NT2/D1 (cell line): ENCODE measurements around the gene KCND3.

Experiments
- SUZ12 ChIP-seq: IDR thresholded peaks from 2 replicates; pipeline ENCODE4 v1.6.1; 2011; ENCODE audit not compliant: insufficient read length, insufficient read depth; ENCODE audit errors: extremely low read depth
- ZNF274 ChIP-seq: IDR thresholded peaks from 2 replicates; pipeline ENCODE4 v1.6.1; 2011; ENCODE audit warnings: mild to moderate bottlenecking, low read depth, low read length

- no peak for TF ChIP-seq ZNF274
- TF ChIP-seq SUZ12 = no peak
These were observed 212.6 kb downstream of the KCND3 start for GRCh38 chr1:111776861-111777260.
